HG03439 (cell line): Measurements from ENCODE around the gene TEX13C.
"Not testable (repeated sequence)": the region's sequence is repeated elsewhere in the genome, so short reads cannot be mapped to it uniquely, and the experiment has no call there.

Experiments used
- ATAC-seq: cut with Tn5 transposase; IDR thresholded peaks from one replicate; pipeline ENCODE4 v1.9.1; 2021; ENCODE audit warnings: mild to moderate bottlenecking, moderate library complexity; ENCODE audit not compliant: unreplicated experiment

Gene TEX13C

DNA sequence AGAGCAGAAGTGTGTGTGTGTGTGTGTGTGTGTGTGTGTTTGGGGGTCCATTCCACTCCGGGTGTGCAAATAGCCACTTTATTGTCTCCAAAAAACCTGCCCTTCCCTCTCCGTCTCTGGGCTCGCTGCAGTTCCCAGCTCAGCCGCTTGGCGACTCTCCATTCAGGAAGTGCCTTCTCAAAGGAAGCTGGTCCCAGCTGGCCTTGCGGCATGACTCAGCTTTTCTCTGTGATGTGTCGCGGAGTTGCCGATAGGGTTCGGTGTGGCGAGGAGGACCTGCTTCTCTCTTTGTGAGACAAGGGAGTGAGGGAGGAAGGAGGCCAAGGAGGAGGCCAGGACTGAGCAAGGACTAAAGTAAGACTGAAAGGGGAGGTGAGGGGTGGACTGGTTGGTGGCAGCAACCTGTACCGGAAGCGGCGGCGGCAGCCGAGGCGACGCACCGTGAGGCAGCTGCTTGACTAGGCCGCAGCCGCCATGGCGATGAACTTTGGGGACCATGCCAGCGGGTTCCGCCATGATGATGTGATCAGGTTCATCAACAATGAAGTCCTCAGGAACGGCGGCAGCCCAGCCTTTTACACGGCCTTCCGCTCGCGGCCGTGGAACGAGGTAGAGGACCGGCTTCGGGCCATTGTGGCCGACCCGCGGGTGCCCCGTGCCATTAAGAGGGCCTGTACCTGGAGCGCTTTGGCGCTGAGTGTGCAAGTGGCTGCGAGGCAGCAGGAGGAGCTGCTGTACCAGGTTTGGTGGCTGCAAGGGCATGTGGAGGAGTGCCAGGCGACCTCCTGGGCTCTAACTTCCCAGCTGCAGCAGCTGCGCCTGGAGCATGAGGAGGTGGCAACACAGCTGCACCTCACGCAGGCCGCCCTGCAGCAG lies at the start of gene TEX13C:
Gene TEX13C (plus strand): TSS at position 226 of the 876 bp plus-strand sequence. CDS start 249 bp downstream, at position 475.
- no peak for ATAC-seq

DNA sequence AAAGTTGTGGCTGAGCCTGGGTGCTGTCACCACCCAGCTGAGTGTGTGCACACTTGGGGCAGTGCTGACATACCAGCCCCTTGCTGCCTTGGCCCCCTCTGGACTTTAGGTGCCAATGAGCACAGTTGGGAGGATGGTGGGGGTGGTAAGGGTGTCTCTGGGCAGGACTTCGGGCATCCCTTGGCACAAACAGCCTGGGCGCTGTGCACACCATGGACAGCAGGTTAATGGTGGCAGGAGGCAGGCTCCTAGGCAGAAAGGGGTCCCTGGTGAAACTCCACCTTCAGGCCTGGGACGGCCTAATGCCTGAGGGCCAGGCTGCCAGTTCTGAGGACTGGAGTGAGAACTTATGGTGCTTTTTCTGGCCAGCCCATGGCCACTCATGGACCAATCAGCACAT lies 32.4 kb upstream of the TEX13C start:
- no peak for ATAC-seq

DNA sequence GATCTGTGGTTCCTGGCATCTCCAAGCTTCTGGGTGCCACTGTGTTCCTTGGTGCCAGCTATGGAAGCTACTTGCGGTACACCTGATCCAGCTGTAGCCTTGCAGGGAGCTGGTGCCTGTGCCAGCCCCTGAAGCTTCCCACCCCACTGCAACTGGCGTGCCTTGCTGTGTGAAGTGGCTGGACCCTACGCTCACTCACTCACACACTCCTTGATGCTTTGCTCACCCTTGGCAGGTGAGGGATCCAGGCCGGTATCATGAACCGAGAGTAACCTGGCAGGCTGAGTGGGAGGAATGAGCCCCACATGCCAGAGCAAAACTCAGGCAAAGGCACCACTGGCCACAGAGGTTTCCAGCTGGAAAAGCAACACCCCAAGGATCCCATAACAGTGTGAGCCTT lies 31.3 kb upstream of the TEX13C start:
- no peak for ATAC-seq

DNA sequence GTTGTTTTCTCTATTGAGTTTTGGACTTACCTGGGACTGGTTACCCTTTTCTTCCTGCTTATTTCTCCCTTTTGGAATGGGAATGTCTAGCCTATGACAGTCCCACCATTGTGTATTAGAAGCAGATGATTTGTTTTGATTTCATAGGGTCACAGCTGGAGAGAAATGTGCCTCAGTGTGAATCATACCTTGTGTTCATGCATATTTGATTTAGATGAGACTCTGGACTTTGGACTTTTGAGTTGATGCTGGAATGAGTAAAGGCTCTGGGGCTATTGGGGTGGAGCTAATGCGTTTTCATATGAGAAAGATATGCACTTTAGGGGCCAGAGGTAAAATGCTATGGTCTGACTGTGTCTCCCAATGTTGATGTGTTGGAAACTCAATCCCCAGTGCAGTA lies 30.5 kb upstream of the TEX13C start:
- ATAC-seq: no peak

DNA sequence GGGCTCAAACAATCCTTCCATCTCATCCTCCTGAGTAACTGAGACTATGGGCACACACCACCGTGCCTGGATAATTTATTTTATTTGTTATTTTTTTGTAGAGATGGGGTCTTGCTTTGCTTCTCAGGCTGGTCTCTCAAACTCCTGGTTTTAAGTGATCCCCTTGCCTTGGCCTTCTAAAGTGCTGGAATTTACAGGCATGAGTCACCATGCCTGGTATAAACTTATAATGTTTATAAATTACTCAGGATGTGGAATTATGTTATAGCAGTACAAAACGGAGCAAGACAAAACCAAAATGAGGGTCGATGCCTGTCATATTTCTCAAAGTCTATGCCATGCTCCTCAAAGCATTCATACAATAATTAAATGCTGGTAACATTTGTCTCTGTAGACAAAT lies 29.8 kb upstream of the TEX13C start:
- no peak for ATAC-seq

DNA sequence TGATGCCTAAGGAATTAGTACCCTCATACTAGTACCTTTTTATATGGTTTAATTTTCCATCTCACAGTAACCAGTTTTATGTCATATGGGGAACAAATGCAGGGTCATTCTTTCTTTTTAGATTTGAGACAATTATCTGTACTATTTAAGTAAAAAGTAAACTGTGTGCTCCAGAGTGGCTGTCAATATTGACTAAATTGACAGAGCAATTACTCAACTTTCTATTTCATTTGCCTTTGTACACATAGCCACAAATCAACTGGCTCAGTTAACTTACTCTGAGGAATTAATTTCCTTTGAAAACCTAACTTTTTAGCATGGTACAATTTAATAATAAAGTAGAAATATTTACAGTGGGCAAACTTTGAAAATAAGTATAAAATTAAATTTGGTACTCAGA lies 28.5 kb upstream of the TEX13C start:
- no peak for ATAC-seq

DNA sequence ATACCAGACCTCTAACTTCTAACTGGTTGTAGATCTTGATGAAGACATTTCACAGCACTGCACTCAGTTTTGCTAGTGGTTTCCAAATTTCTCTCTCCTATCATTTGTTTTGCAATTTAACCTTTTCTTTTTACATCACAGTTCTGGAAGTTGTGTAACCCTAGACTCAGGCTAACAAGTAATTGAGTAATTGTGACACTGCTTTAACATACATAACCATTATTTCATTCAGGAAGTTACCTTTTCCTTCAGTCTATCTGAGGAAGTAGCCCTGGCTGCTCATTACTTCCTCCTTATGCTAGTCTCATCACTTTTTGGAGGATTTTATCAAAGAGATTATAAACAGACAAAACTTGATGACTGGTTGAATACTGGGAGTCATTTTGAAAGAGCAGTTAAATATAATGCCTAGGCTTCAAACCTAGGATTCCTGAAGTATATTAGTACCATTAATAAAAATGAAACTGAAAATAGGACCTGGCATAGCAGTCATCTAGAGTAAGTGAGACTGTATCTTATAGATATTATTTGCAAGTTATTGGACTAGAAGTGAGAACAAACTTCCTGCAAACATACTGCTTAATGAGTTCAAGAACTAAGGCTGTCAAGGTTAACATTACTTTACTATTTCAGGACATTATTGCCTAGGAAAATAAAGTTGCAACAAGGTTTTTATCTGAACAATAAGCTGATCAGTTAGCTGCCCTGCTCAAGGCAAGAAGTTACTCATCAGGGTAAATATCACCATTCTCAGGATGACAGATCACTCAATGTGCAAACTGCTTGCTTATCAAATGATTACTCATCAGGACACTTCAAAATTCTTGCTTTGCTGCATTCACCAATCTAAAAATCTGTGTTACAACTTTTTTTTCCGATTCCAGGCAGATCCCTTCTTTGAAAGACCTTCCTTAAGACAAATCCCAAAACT lies 25.6 kb upstream of the TEX13C start:
- peak; percentile 61 for ATAC-seq

DNA sequence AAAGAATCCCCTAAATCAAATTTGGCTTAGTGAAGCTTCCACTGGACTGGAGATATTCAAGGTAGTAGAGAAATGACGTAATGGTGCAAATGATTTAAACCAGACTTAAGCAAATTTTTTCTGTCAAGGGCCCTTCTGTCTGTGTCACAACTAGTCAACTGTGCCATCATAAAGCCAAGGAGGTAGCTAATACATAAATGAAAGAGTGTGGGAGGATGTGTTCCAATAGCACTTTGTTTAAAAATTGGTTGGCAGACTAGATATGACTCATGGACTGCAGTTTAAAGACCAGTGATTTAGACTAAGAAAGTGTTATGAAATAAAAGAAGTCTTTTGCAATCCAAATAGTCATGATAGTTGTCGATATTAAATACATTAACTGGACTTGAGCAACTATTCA lies 24.3 kb upstream of the TEX13C start:
- ATAC-seq: peak; percentile 93

DNA sequence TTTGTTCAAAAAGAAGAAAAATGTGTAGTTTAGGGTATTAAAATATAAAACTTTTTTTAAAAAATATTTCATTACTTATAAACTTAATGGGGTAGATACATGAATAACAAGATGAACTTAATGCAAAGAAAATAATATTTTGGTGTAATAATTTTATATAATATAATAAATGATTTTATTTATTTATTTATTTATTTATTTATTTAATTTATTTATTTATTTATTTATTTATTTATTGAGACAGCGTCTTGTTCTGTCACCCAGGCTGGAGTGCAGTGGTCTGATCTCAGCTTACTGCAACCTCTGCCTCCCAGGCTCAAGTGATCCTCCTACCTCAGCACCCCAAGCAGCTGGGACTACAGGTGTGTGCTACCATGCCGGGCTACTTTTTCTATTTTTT lies 20.8 kb upstream of the TEX13C start:
- ATAC-seq: no peak

DNA sequence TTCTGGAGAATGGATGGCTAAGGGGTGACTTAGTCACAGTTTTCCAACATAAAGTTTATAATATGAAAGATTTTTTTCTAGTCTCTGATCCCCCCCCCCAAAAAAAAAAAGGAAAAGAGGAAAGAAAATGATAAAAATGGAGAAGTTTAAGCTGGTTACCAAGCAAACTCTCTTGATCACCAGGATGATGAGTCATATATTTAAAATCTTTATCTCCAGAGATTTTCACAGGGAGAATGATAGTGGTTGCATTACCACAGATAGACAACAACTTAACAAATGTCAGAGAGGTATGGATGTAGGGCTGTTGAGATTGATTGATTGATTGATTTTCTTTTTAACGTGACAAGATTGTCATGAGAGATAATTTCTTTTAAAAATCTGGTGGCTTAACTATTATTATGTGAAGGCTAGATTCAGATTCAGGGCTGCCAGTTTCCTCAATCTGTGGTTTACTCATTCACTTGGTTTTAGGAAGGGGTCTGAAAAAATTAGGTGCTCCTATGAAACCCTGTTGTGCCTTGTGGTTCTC lies 13.3 kb upstream of the TEX13C start:
- no peak for ATAC-seq

DNA sequence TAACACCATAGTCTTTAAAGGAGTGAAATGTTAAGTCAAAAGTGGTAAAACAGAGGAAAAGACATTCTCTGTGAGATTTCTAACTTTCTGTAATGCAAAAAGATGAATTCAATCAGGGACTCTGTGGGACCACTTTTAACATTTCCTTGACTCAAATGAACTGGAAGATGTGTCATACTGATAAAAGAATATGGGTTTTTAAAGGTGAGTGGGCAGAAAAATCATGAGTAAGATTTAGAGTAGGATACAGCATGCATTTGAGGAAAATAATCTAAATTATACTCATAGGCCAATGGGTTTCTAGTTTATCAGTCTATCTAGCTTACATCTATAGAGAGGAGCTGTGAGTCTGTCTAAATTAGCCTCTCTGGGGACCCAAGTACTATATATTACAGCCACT lies 11.0 kb upstream of the TEX13C start:
- ATAC-seq: no peak

DNA sequence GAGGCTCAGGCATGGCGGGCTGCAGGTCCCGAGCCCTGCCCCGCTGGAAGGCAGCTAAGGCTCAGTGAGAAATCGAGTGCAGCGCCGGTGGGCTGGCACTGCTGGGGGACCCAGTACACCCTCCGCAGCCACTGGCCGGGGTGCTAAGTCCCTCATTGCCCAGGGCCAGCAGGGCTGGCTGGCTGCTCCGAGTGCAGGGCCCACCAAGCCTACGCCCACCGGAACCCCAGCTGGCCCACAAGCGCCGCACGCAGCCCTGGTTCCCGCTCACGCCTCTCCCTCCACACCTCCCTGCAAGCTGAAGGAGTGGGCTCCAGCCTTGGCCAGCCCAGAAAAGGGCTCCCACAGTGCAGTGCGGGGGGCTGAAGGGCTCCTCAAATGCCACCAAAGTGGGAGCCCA lies 505 bp upstream of the TEX13C start:
- ATAC-seq: not testable (repeated sequence)

DNA sequence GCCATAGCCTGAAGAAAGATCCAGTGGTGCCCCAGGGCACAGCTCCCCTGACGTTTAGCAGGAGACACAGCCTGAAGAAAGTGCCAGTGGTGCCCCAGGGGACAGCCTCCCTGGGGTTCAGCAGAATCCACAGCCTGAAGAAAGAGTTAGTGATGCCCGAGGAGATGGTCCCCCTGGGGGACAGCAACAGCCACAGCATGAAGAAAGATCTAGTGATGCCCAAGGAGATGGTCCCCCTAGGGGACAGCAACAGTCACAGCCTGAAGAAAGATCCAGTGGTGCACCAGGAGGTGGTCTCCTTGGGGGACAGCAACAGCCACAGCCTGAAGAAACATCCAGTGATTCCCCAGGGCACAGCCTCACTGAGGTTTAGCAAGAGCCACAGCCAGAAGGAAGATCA lies 2.8 kb downstream of the TEX13C start:
- ATAC-seq: no peak

DNA sequence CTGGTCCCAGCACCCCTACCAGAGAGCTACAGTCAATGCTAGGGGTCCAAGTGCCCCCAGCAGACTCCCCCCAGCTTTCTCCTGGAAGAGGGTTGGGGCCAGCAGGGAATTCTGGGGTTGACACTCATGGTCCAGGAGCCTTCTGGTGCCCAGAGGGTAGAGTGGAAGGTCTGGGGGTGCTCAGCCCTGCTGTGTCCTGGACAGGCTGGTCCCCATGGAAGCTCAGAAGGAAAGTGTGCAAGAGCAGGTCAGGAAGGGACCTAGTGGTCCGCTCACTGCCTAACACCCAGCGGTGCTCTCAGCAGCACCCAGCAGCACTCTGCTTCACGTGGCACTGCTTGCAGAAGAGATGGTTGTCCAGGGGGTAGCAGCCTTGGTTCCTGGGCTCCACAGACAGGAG lies 6.9 kb downstream of the TEX13C start:
- ATAC-seq: no peak

DNA sequence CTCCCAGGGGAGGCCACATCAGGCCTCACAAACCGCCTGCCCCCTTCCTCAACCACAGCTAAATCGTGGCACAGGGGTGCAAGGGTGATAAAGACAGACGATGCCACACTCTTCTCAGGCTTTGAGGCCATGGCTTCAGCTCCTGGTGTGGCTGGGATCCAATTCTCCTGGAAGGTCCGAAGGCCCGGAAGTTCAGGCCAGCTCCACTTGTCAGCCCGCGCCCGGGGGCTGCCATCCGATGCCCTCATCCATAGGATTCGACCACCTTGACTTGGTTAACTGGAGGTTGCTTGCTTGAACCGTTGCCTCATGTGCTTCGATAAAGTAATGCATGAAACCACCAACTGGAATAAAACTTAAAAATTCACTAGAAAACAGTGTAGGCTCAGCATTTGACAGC lies 8.2 kb downstream of the TEX13C start:
- no peak for ATAC-seq

DNA sequence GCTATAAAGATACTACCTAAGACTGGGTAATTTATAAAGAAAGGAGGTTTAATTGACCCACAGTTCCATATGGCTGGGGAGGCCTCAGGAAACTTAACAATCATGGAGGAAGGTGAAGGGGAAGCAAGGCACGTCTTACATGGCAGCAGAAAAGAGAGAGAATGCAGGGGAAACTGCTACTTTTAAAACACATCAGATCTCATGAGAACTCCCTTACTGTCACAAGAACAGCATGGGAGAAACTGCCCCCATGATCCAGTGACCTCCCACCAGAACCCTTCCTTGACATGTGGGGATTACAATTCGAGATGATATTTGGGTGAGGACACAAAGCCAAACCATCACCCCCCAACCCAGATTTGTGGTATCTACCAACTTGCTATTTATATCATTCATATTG lies 13.9 kb downstream of the TEX13C start:
- ATAC-seq: no peak

DNA sequence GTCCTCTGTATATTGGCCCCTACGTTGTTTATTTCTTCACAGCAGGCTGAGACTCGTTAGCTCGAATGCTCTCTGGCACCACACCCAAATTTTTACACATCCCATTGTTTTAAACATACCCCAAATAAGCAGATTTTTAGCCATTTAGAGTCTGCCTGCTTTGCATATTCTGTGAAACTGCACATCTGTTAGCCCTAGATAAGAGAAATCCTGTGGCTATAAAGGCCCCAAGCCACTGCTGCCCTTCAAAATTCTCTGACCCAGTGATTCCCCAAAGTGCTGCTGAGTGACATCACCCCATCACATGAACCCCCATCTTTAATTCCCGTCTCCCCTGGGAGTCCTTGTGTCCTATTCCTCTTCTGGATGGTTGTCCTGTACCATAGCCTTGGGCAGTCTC lies 20.8 kb downstream of the TEX13C start:
- ATAC-seq: no peak

DNA sequence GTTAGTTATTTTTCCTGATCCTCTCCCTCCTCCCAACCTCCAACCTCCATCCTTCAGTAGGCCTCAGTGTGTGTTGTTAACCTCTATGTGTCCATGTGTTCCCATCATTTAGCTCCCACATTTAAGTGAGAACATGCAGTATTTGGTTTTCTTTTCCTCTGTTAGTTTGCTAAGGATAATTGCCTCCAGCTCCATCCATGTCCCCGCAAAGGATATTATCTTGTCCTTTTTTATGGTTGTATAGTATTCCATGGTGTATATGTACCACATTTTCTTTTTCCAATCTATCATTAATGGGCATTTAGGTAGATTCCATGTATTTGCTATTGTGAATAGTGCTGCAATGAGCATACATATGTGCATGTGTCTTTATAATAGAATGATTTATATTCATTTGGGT lies 54.5 kb downstream of the TEX13C start:
- ATAC-seq: no peak
